HG02938 (cell line): Measurements from ENCODE around the gene SUCLG2.

Experiments used
- ATAC-seq: cut with Tn5 transposase; IDR thresholded peaks from one replicate; pipeline ENCODE4 v1.9.1; 2021; ENCODE audit warnings: mild to moderate bottlenecking, moderate library complexity; ENCODE audit not compliant: unreplicated experiment

SUCLG2 gene

GRCh38 chr3:67335813-67336212 is 318.6 kb downstream of the SUCLG2 start:
- no peak for ATAC-seq

- ATAC-seq: no peak
Observed at GRCh38 chr3:67334588-67334987, 319.8 kb downstream of the SUCLG2 start.

GRCh38 chr3:67329358-67329757 is 325.1 kb downstream of the SUCLG2 start:
- ATAC-seq: peak; percentile 49

- ATAC-seq: no peak
Observed at GRCh38 chr3:67327582-67327981, 326.8 kb downstream of the SUCLG2 start.

- no peak for ATAC-seq
Observed at GRCh38 chr3:67325231-67325630, 329.2 kb downstream of the SUCLG2 start.
